GM12874 (cell line): Measurements from ENCODE around the gene GMEB2.

Experiments used
- TF ChIP-seq, protein P1 (sequence below): IDR thresholded peaks from 2 replicates; pipeline ENCODE4 v1.5.1; 2011; ENCODE audit warnings: low read depth, mild to moderate bottlenecking, control low read depth, low read length, moderate library complexity; ENCODE audit not compliant: insufficient read depth

The GMEB2 gene, protein sequence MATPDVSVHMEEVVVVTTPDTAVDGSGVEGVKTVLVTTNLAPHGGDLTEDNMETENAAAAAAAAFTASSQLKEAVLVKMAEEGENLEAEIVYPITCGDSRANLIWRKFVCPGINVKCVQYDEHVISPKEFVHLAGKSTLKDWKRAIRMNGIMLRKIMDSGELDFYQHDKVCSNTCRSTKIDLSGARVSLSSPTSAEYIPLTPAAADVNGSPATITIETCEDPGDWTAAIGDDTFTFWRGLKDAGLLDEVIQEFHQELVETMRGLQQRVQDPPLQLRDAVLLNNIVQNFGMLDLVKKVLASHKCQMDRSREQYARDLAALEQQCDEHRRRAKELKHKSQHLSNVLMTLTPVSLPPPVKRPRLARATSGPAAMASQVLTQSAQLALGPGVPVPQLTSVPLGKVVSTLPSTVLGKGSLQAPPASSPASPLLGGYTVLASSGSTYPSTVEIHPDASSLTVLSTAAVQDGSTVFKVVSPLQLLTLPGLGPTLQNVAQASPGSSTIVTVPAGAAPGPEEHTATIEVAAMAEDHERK

DNA sequence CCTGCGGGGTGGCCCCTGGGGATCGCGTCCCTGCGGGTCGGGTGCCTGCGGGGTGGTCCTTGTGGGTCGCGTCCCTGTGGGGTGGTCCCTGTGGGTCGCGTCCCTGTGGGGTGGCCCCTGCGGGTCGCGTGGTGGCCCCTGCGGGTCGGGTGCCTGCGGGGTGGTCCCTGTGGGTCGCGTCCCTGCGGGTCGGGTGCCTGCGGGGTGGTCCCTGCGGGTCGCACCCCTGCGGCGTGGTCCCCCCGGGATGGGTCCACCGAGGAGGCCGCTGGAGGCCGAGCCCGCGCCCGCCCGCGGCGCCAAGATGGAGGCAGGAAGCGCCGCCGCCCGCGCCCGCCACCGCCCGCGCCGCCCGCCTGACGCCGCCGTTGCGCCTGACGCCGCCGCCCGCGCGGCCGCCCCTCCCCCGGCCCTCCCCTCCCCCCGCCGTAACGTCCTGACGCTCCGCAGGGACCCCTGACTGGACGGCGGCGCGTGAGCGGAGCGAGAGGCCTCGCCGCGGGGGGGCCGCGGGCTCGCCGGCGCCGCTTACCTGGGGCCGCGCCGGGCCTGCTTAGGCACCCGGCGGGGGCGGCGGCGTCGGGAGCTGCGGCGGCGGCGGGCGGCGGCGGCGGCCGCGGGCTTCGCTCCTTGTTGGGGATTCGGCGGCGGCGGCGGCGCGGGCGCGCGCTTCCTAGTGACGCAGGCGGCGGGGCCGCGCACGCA is at the start of gene GMEB2:
TSS of gene GMEB2 (minus strand) at position 678 of the 705 bp plus-strand sequence. CDS start 7,704 bp downstream, outside the sequence.
- TF ChIP-seq, protein P1, sequence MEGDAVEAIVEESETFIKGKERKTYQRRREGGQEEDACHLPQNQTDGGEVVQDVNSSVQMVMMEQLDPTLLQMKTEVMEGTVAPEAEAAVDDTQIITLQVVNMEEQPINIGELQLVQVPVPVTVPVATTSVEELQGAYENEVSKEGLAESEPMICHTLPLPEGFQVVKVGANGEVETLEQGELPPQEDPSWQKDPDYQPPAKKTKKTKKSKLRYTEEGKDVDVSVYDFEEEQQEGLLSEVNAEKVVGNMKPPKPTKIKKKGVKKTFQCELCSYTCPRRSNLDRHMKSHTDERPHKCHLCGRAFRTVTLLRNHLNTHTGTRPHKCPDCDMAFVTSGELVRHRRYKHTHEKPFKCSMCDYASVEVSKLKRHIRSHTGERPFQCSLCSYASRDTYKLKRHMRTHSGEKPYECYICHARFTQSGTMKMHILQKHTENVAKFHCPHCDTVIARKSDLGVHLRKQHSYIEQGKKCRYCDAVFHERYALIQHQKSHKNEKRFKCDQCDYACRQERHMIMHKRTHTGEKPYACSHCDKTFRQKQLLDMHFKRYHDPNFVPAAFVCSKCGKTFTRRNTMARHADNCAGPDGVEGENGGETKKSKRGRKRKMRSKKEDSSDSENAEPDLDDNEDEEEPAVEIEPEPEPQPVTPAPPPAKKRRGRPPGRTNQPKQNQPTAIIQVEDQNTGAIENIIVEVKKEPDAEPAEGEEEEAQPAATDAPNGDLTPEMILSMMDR, result no peak

DNA sequence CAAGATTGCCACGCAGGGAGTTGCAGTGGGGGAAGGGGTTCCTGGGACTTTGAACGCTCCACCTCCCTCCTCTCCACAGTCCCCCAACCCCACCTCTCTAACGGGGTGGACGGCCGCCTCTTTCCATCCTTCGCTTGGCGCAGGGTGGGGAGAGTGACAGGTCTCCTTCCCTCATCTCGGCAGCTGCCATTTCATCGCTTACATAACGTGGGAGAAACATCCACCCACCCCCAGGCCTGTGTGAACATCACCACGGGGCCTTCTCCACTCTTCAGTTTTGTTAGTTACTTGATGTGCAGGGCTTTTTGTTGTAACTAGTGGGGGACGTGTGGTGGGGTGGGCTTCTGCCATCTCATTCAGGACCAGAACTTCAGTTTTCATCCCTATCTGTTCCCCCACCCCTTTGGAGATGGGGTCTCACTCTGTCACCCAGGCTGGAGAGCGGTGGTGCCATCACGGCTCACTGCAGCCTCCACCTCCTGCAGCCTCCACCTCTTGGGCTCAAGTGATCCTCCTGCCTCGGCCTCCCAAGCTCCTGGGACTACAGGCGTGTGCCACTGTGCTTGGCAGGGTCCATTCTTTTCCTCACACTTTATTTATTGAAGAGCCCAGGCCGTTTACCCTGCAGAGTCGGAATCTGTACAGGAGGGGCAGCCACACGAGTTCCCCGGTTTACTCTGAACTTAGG is 48.9 kb upstream of the GMEB2 start:
- TF ChIP-seq, protein P1, result no peak

DNA sequence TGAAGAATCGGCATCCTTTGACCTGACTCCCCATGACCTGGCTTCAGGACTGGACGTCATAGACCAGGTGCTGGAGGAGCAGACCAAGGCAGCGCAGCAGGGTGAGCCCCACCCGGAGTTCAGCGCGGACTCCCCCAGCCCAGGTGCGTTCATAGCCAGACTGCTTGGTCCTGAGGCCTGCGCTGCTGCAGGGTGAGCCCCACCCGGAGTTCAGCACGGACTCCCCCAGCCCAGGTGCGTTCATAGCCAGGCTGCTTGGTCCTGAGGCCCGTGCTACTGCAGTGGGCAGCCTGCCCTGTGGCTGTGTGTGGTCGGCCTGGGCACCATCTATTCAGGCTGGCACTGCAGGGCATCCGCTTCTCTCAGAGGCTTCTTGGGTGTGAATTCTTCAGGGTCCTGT is 47.0 kb upstream of the GMEB2 start:
- TF ChIP-seq, protein P1, result no peak

DNA sequence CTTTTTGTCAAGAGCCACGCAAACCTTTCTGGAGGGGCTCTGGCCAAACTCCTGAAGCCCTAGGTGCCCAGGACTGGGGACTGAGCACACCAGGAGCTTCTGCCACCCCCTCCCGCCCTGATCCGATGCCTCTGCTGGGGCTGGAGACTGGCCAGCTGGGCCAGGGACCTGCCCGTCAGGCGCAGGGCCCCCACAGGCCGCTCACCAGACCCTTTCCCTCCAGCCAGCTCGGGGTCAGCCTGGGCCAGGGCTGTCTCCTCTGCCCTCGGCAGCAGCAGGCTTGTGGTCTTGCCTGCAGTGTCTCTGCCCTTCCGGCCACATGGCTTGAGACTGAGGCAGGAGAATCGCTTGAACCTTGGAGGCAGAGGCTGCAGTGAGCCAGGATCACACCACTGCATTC is 45.8 kb upstream of the GMEB2 start:
- TF ChIP-seq, protein P1, result no peak

DNA sequence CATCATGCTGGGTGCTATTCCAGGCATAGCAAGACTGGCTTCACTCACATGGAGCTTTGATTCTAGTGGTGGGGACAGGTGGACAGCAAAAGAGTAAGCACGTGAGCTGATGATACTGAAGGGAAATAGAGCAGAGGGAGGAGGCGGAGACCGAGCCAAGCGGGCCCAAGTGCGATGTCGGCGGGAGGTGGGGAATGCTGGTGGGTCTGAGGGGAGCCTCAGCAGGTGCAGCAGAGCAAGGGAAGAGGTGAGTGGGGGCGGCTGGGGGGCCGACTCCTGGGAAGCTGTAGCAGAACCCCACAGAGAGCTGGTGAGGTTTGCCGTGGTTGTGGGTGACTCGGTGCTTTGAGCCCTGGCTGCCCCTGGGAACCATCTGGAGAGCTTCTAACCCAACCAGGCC is 41.5 kb upstream of the GMEB2 start:
- TF ChIP-seq, protein P1, result no peak

DNA sequence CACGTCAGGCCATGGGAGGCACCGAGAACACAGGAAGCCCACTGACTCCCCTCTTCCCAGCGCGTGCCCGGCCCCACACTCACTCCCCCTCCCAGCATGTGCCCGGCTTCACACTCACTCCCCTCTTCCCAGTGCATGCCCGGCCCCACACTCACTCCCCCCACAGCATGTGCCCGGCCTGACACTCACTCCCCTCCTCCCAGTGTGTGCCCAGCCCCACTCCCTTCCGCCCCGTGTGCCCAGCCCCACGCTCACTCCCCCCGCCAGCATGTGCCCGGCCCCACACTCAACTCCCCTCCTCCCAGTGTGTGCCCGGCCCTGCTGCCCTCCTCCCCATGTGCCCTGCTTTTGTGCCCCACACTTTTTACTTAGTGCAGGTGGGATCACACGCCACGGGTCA is 41.0 kb upstream of the GMEB2 start:
- TF ChIP-seq, protein P1, result no peak

DNA sequence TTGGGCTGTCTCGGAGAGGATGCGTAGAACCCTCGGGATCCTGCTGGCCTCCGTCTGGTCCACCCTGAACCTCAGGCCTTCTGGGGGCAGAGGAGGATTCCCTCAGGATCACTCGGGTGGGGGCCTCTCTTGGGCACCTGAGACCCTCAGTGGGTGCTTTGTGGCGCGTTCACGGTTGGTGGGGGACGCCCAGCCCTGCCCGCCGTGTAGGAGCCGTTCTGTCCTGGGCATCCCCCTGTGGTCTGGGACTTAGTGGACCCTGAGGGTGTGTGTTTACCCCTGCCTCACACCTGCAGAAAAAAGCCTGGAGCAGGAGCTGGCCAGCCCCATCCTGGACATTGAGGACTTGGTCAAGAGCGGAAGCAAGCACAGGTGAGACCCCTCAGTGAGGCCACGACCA is 38.8 kb upstream of the GMEB2 start:
- TF ChIP-seq, protein P1, result no peak
